Measurements from ENCODE around the gene GPR87. TPM values are rescaled to one million over a fixed set of nuclear protein-coding genes. Genes with fewer than 3 reads are reported as not detected.

GPR87 gene
- total and polyA plus RNA-seq, 9 of the 15 experiments (the other 6 are each of a cell fraction or from before 2014, with no cell fraction given) = not detected

GRCh38 chr3:151303751-151304150 is 12.9 kb downstream of the GPR87 start:
- Histone ChIP-seq H2AFZ (ENCODE audit: low read depth, low read length) (no peak overlapping the region), H3K9ac (ENCODE audit: insufficient read depth in 1 of 2, low read depth in 2 of 2, low read length in 2 of 2) (no peak overlapping the region), H3K4me3 (no peak overlapping the region), H3K36me3 (ENCODE audit: control insufficient read depth, insufficient read depth, low read length) (no peaks in the 10 kb centered on the region), H4K20me1 (replicated peaks; ENCODE audit: control insufficient read depth, insufficient read depth, low read length) (no peaks in the 10 kb centered on the region; the same call in 1 of the 2 replicates), H3K4me2 (ENCODE audit: insufficient read depth, low read length) (no peak overlapping the region), H3K27me3 (ENCODE audit: control insufficient read depth in 2 of 2, insufficient read depth in 2 of 2, low read length in 2 of 2) (peaks cover 3 to 9% of the 10 kb centered on the region in 2 experiments; a peak in 3 of 5 replicates), H3K9me3 (replicated peaks; ENCODE audit: control insufficient read depth, insufficient read depth, low read depth, low read length) (no peaks in the 10 kb centered on the region), H3K79me2 (ENCODE audit: control insufficient read depth, insufficient read depth, low read length) (no peaks in the 10 kb centered on the region), H3K4me1 (replicated peaks in 1 of 2; ENCODE audit: control insufficient read depth in 2 of 2, insufficient read depth in 2 of 2, low read length in 2 of 2) (no peaks in the 10 kb centered on the region), H3K27ac (ENCODE audit: extremely low read depth, low read depth, low read length) (no peak overlapping the region), H3K9me1 (ENCODE audit: control insufficient read depth, insufficient read depth, low read length) (peaks cover 3% of the 10 kb centered on the region)
- in situ Hi-C loops (cut with MboI) = no loop called here
- ATAC-seq = no peak
- 0% methylated on average over 2 of the region's 2 CpGs for WGBS (ENCODE audit: insufficient coverage, low coverage, missing lambda C conversion rate)
- DNase-seq (ENCODE audit: extremely low read depth in 1 of 4, low spot score in 3 of 4) = no peak
- CTCF ChIA-PET (ENCODE audit: low intra/inter-chr PET ratio) = no interaction called here
- no TSS peak for BruUV-seq (replicated peaks)
- POLR2A ChIA-PET = no interaction called here
- FAIRE-seq = no peak
- intact Hi-C loops (cut with micrococcal nuclease) = no loop called here
- no peak for TF ChIP-seq MEF2A (IDR thresholded peaks at IDR 0.05; ENCODE audit: control insufficient read depth, low read depth, low read length)
- TF ChIP-seq ZBTB26 (CRISPR knock-in tag; IDR thresholded peaks at IDR 0.05) = no peak
- no peak for TF ChIP-seq ZKSCAN8 (CRISPR knock-in tag; IDR thresholded peaks at IDR 0.05)
- no peak for TF ChIP-seq FOXA3 (CRISPR knock-in tag; conservative IDR thresholded peaks at IDR 0.05 in 1 of 2, IDR thresholded peaks at IDR 0.05 in 1 of 2)
- TF ChIP-seq ZBTB11 (CRISPR knock-in tag; IDR thresholded peaks at IDR 0.05) = no peak
- TF ChIP-seq FOSL1 (tag; conservative IDR thresholded peaks at IDR 0.05) = no peak
- no peak for TF ChIP-seq ZNF586 (CRISPR knock-in tag; conservative IDR thresholded peaks at IDR 0.05)
- no peak for TF ChIP-seq BMI1 (IDR thresholded peaks at IDR 0.05; ENCODE audit: low read length)
- TF ChIP-seq ZBTB5 (IDR thresholded peaks at IDR 0.05) = no peak
- no peak for TF ChIP-seq ZNF217 (CRISPR knock-in tag; IDR thresholded peaks at IDR 0.05)
- TF ChIP-seq ZNF12 (CRISPR knock-in tag; IDR thresholded peaks at IDR 0.05) = no peak
- TF ChIP-seq HNRNPH1 (optimal IDR thresholded peaks at IDR 0.05; ENCODE audit: low read depth, low read length) = no peak
- no peak for TF ChIP-seq NFXL1 (CRISPR knock-in tag; IDR thresholded peaks at IDR 0.05)
- no peak for TF ChIP-seq HCFC1 (IDR thresholded peaks at IDR 0.05; ENCODE audit: low read depth, low read length)
- TF ChIP-seq ZNF212 (CRISPR knock-in tag; IDR thresholded peaks at IDR 0.05) = no peak
- TF ChIP-seq HDAC3 (IDR thresholded peaks at IDR 0.05; ENCODE audit: borderline replicate concordance, partially characterized antibody) = no peak

Data from K562 (cell line).